Measurements from ENCODE around the gene TANGO2.

- TF ChIP-seq POLR2AphosphoS5 (IDR thresholded peaks at IDR 0.05; ENCODE audit: low read depth, low read length) (no peak), POLR2A (IDR thresholded peaks at IDR 0.05; ENCODE audit: low read depth, low read length) (no peak), TAF1 (IDR thresholded peaks at IDR 0.05; ENCODE audit: low read depth, low read length) (no peak), SPI1 (IDR thresholded peaks at IDR 0.05; ENCODE audit: low read depth, low read length) (no peak), POU2F2 (IDR thresholded peaks at IDR 0.05; ENCODE audit: low read depth, low read length) (no peak), PAX5 (IDR thresholded peaks at IDR 0.05; ENCODE audit: insufficient read depth, low read length, severe bottlenecking) (no peak)
Observed at GRCh38 chr22:19982991-19983578, 37.8 kb upstream of the TANGO2 start.
